HL-60 (cell line): ENCODE data around the gene NHLRC3.

Experiments used
- DNase-seq, 2 experiments: peaks; one replicate each; pipeline ENCODE4 v3.0.0-alpha.2; 2010 to 2020; ENCODE audit warnings: low read depth in 1 of 2, low spot score in 1 of 2
- H3K27ac ChIP-seq: fragments of 250-450 bp; sonication (Bioruptor Pico); replicated peaks from 2 replicates; pipeline ENCODE4 v1.5.1; 2020; ENCODE audit warnings: mild to moderate bottlenecking, moderate library complexity
- H3K27me3 ChIP-seq: fragments of 250-450 bp; sonication (Bioruptor Pico); 2 replicates; pipeline ENCODE4 v1.5.1; 2021; ENCODE audit warnings: mild to moderate bottlenecking, moderate library complexity; ENCODE audit not compliant: insufficient read depth, poor library complexity, severe bottlenecking
- H3K4me3 ChIP-seq: replicated peaks from 2 replicates; pipeline ENCODE4 v1.5.1; 2011; ENCODE audit warnings: mild to moderate bottlenecking, control low read depth, low read length; ENCODE audit not compliant: insufficient read depth
- GABPA ChIP-seq: IDR thresholded peaks from 2 replicates; pipeline ENCODE4 v1.6.1; 2012; ENCODE audit warnings: low read depth
- POLR2AphosphoS5 ChIP-seq: IDR thresholded peaks from 2 replicates; pipeline ENCODE4 v1.6.1; 2012; ENCODE audit warnings: low read depth
- SPI1 ChIP-seq: IDR thresholded peaks from 2 replicates; pipeline ENCODE4 v1.6.1; 2012; ENCODE audit warnings: low read depth, mild to moderate bottlenecking, borderline replicate concordance
- TF ChIP-seq, protein P1 (sequence below): IDR thresholded peaks from 2 replicates; pipeline ENCODE4 v1.6.1; 2012; ENCODE audit warnings: low read depth; ENCODE audit not compliant: insufficient replicate concordance
- TF ChIP-seq, protein P2 (sequence below): IDR thresholded peaks from one replicate; pipeline ENCODE4 v1.5.1; 2011; ENCODE audit warnings: low read length, control low read depth, inconsistent platforms; ENCODE audit not compliant: insufficient read depth

NHLRC3 gene

GRCh38 chr13:39034085-39034484, 4.2 kb upstream of the NHLRC3 start:
- TF ChIP-seq, protein P1, sequence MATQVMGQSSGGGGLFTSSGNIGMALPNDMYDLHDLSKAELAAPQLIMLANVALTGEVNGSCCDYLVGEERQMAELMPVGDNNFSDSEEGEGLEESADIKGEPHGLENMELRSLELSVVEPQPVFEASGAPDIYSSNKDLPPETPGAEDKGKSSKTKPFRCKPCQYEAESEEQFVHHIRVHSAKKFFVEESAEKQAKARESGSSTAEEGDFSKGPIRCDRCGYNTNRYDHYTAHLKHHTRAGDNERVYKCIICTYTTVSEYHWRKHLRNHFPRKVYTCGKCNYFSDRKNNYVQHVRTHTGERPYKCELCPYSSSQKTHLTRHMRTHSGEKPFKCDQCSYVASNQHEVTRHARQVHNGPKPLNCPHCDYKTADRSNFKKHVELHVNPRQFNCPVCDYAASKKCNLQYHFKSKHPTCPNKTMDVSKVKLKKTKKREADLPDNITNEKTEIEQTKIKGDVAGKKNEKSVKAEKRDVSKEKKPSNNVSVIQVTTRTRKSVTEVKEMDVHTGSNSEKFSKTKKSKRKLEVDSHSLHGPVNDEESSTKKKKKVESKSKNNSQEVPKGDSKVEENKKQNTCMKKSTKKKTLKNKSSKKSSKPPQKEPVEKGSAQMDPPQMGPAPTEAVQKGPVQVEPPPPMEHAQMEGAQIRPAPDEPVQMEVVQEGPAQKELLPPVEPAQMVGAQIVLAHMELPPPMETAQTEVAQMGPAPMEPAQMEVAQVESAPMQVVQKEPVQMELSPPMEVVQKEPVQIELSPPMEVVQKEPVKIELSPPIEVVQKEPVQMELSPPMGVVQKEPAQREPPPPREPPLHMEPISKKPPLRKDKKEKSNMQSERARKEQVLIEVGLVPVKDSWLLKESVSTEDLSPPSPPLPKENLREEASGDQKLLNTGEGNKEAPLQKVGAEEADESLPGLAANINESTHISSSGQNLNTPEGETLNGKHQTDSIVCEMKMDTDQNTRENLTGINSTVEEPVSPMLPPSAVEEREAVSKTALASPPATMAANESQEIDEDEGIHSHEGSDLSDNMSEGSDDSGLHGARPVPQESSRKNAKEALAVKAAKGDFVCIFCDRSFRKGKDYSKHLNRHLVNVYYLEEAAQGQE, result no peak
- TF ChIP-seq POLR2AphosphoS5 (no peak), GABPA (no peak), SPI1 (no peak)
- TF ChIP-seq, protein P2, sequence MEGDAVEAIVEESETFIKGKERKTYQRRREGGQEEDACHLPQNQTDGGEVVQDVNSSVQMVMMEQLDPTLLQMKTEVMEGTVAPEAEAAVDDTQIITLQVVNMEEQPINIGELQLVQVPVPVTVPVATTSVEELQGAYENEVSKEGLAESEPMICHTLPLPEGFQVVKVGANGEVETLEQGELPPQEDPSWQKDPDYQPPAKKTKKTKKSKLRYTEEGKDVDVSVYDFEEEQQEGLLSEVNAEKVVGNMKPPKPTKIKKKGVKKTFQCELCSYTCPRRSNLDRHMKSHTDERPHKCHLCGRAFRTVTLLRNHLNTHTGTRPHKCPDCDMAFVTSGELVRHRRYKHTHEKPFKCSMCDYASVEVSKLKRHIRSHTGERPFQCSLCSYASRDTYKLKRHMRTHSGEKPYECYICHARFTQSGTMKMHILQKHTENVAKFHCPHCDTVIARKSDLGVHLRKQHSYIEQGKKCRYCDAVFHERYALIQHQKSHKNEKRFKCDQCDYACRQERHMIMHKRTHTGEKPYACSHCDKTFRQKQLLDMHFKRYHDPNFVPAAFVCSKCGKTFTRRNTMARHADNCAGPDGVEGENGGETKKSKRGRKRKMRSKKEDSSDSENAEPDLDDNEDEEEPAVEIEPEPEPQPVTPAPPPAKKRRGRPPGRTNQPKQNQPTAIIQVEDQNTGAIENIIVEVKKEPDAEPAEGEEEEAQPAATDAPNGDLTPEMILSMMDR, result no peak
- no peak for DNase-seq
- H3K27me3 ChIP-seq, result no peaks in the 10 kb centered on the region
- H3K4me3 ChIP-seq, result no peak overlapping the region
- no peak overlapping the region for H3K27ac ChIP-seq

- H3K27me3 ChIP-seq, result no peaks in the 10 kb centered on the region
- H3K4me3 ChIP-seq, result peak overlapping the region; percentile 85
- TF ChIP-seq SPI1 (no peak), GABPA (no peak), POLR2AphosphoS5 (no peak)
- TF ChIP-seq, protein P1, result no peak
- TF ChIP-seq, protein P2, result no peak
- no peak for DNase-seq
- peak overlapping the region; percentile 91 for H3K27ac ChIP-seq
These were observed 3.1 kb upstream of the NHLRC3 start for GRCh38 chr13:39035204-39035603.

- no peak for DNase-seq
- Histone ChIP-seq H3K4me3 (peak overlapping the region; percentile 85), H3K27me3 (no peaks in the 10 kb centered on the region), H3K27ac (peak overlapping the region; percentile 91)
- TF ChIP-seq POLR2AphosphoS5 (no peak), SPI1 (no peak), GABPA (no peak)
- TF ChIP-seq, protein P1, result no peak
- TF ChIP-seq, protein P2, result no peak
These were observed 2.5 kb upstream of the NHLRC3 start for GRCh38 chr13:39035799-39036198.
